CD1c-positive myeloid dendritic cell (primary cell): Measurements from ENCODE around the gene CFTR.

Experiments used
- DNase-seq: peaks from one replicate; pipeline ENCODE4 v3.0.0-alpha.2; 2016; ENCODE audit errors: extremely low spot score

The CFTR gene

GRCh38 chr7:117588352-117588794 is 108.5 kb downstream of the CFTR start:
- DNase-seq = no peak

- no peak for DNase-seq
Observed at GRCh38 chr7:117590191-117590590, 110.4 kb downstream of the CFTR start.

- DNase-seq = no peak
Observed at GRCh38 chr7:117592011-117592635, 112.3 kb downstream of the CFTR start.

- DNase-seq = no peak
Observed at GRCh38 chr7:117596134-117596533, 116.3 kb downstream of the CFTR start.

GRCh38 chr7:117597755-117598154 is 117.9 kb downstream of the CFTR start:
- no peak for DNase-seq

- DNase-seq = no peak
Observed at GRCh38 chr7:117600911-117601310, 121.1 kb downstream of the CFTR start.

- no peak for DNase-seq
Observed at GRCh38 chr7:117603627-117604026, 123.8 kb downstream of the CFTR start.

- no peak for DNase-seq
Observed at GRCh38 chr7:117605712-117606111, 125.9 kb downstream of the CFTR start.

- DNase-seq = no peak
Observed at GRCh38 chr7:117606132-117606531, 126.3 kb downstream of the CFTR start.

GRCh38 chr7:117610396-117610795 is 130.6 kb downstream of the CFTR start:
- no peak for DNase-seq

GRCh38 chr7:117612637-117613036 is 132.8 kb downstream of the CFTR start:
- DNase-seq = no peak

- no peak for DNase-seq
Observed at GRCh38 chr7:117616694-117617093, 136.9 kb downstream of the CFTR start.

GRCh38 chr7:117619681-117620080 is 139.9 kb downstream of the CFTR start:
- no peak for DNase-seq

- no peak for DNase-seq
Observed at GRCh38 chr7:117621075-117621618, 141.3 kb downstream of the CFTR start.

- no peak for DNase-seq
Observed at GRCh38 chr7:117623606-117624005, 143.8 kb downstream of the CFTR start.

- DNase-seq = no peak
Observed at GRCh38 chr7:117630501-117630900, 150.7 kb downstream of the CFTR start.

GRCh38 chr7:117630907-117631564 is 151.2 kb downstream of the CFTR start:
- no peak for DNase-seq

- DNase-seq = no peak
Observed at GRCh38 chr7:117631652-117632051, 151.8 kb downstream of the CFTR start.

GRCh38 chr7:117637937-117638336 is 158.1 kb downstream of the CFTR start:
- no peak for DNase-seq

- no peak for DNase-seq
Observed at GRCh38 chr7:117639966-117640365, 160.1 kb downstream of the CFTR start.

- DNase-seq = no peak
Observed at GRCh38 chr7:117640465-117640864, 160.6 kb downstream of the CFTR start.

- DNase-seq = no peak
Observed at GRCh38 chr7:117645481-117646165, 165.8 kb downstream of the CFTR start.
